ENCODE data around the gene MYO18A.

MYO18A gene

DNA sequence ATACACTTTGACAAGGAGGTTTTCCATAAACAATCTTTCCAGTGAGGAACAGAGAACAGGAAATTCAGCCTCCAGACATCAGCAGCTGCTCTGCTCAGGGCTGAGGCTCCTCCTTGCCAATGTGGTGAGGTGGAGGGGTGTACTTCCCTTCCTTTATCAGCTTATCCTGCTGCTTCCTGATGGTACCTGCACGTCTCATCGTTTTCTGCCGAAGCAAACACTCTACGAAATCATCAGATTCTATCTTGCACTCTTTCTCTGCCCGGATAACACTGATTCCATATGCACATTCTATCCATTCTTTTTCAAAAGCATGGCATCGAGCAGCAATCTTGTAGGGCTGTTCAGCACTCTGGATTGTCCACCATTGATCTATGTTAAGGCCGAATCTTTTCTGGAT is 159.0 kb downstream of the MYO18A start:
- DNase-seq = no peak
